ENCODE data around the gene FCRL3.

Gene FCRL3

GRCh38 chr1:157658571-157658970 is 42.0 kb downstream of the FCRL3 start:
- Histone ChIP-seq H3K27me3 (ENCODE audit: control insufficient read depth, low read length) (no peaks in the 10 kb centered on the region), H3F3A (ENCODE audit: control insufficient read depth, insufficient read depth) (peaks cover 3% of the 10 kb centered on the region)

GRCh38 chr1:157653494-157653873 is 47.1 kb downstream of the FCRL3 start:
- Histone ChIP-seq H4K20me1 (ENCODE audit: control insufficient read depth, insufficient read depth, low read depth, low read length) (no peaks in the 10 kb centered on the region), H3K36me3 (ENCODE audit: control insufficient read depth, low read length) (peaks cover 5% of the 10 kb centered on the region; the same call in 1 of the 2 replicates), H3K9me2 (replicated peaks; ENCODE audit: control insufficient read depth, low read length) (no peaks in the 10 kb centered on the region), H3F3A (ENCODE audit: control insufficient read depth, insufficient read depth) (peaks cover 8% of the 10 kb centered on the region), H3K79me2 (ENCODE audit: control insufficient read depth, low read length) (no peaks in the 10 kb centered on the region), H3K27ac (ENCODE audit: low read depth, low read length) (peak overlapping the region; percentile 86), H3K4me2 (ENCODE audit: low read length) (peak overlapping the region; percentile 83), H3K9me3 (ENCODE audit: control insufficient read depth, insufficient read depth, low read length) (no peaks in the 10 kb centered on the region), H3K4me1 (ENCODE audit: control insufficient read depth, low read length) (peaks cover 64% of the 10 kb centered on the region), H3K27me3 (ENCODE audit: control insufficient read depth, low read length) (no peaks in the 10 kb centered on the region), H3K4me3 (ENCODE audit: low read length) (peak overlapping the region; percentile 61)
- TF ChIP-seq EZH2phosphoT487 (IDR thresholded peaks at IDR 0.05; ENCODE audit: borderline replicate concordance, low read length) (no peak), CTCF (IDR thresholded peaks at IDR 0.05; ENCODE audit: low read depth, low read length, poor library complexity, severe bottlenecking) (no peak)

More at GRCh38 chr1:157658571-157658970, 42.0 kb downstream of the FCRL3 start:
- H3K4me1 ChIP-seq (ENCODE audit: control insufficient read depth, low read length), result peaks cover 59% of the 10 kb centered on the region
- H3K9me3 ChIP-seq (ENCODE audit: control insufficient read depth, insufficient read depth, low read length), result peaks cover 6% of the 10 kb centered on the region; the same call in 1 of the 2 replicates
- no peak overlapping the region for H3K27ac ChIP-seq (ENCODE audit: low read depth, low read length)
- H3K4me3 ChIP-seq (ENCODE audit: low read length), result no peak overlapping the region
- H4K20me1 ChIP-seq (ENCODE audit: control insufficient read depth, insufficient read depth, low read depth, low read length), result no peaks in the 10 kb centered on the region
- H3K36me3 ChIP-seq (ENCODE audit: control insufficient read depth, low read length), result peaks cover 5% of the 10 kb centered on the region; the same call in 1 of the 2 replicates
- no peak overlapping the region for H3K4me2 ChIP-seq (ENCODE audit: low read length)
- H3K9me2 ChIP-seq (replicated peaks; ENCODE audit: control insufficient read depth, low read length), result no peaks in the 10 kb centered on the region
- no peak for TF ChIP-seq EZH2phosphoT487 (IDR thresholded peaks at IDR 0.05; ENCODE audit: borderline replicate concordance, low read length)
- no peak for TF ChIP-seq CTCF (IDR thresholded peaks at IDR 0.05; ENCODE audit: low read depth, low read length, poor library complexity, severe bottlenecking)
- no peaks in the 10 kb centered on the region for H3K79me2 ChIP-seq (ENCODE audit: control insufficient read depth, low read length)

- Histone ChIP-seq H3K4me3 (ENCODE audit: low read length) (peak overlapping the region; percentile 61), H3K4me2 (ENCODE audit: low read length) (peak overlapping the region; percentile 83), H3K27ac (ENCODE audit: low read depth, low read length) (peak overlapping the region; percentile 86), H3K79me2 (ENCODE audit: control insufficient read depth, low read length) (no peaks in the 10 kb centered on the region), H4K20me1 (ENCODE audit: control insufficient read depth, insufficient read depth, low read depth, low read length) (no peaks in the 10 kb centered on the region), H3K27me3 (ENCODE audit: control insufficient read depth, low read length) (no peaks in the 10 kb centered on the region), H3K9me2 (replicated peaks; ENCODE audit: control insufficient read depth, low read length) (no peaks in the 10 kb centered on the region), H3K36me3 (ENCODE audit: control insufficient read depth, low read length) (peaks cover 5% of the 10 kb centered on the region; the same call in 1 of the 2 replicates), H3K9me3 (ENCODE audit: control insufficient read depth, insufficient read depth, low read length) (no peaks in the 10 kb centered on the region), H3F3A (ENCODE audit: control insufficient read depth, insufficient read depth) (peaks cover 8% of the 10 kb centered on the region), H3K4me1 (ENCODE audit: control insufficient read depth, low read length) (peaks cover 64% of the 10 kb centered on the region)
- no peak for TF ChIP-seq EZH2phosphoT487 (IDR thresholded peaks at IDR 0.05; ENCODE audit: borderline replicate concordance, low read length)
- no peak for TF ChIP-seq CTCF (IDR thresholded peaks at IDR 0.05; ENCODE audit: low read depth, low read length, poor library complexity, severe bottlenecking)
These were observed 47.6 kb downstream of the FCRL3 start for GRCh38 chr1:157652859-157653493.

Data from DOHH2 (cell line).